ENCODE data around the gene ZNF74.
A peak's percentile ranks its signal among the peaks of the same experiment; 100 is the strongest.
"Not testable (repeated sequence)": the region's sequence is repeated elsewhere in the genome, so short reads cannot be mapped to it uniquely, and the experiment has no call there.

ZNF74 gene

GRCh38 chr22:20393705-20394476 is at the start of gene ZNF74:
Gene ZNF74 (plus strand): TSS chr22:20394151. CDS start chr22:20394629, 478 bp downstream.
- ATAC-seq = peak; percentile 96
- no peak for TF ChIP-seq ZC3H10 (CRISPR knock-in tag; IDR thresholded peaks at IDR 0.05)
- 0 out of 2 replicates have a peak, but pooled peaks have one; percentile 50 for TF ChIP-seq ESRRG (CRISPR knock-in tag; IDR thresholded peaks at IDR 0.05)
- no peak for TF ChIP-seq CSRNP3 (CRISPR knock-in tag; IDR thresholded peaks at IDR 0.05)

GRCh38 chr22:20346553-20346952 is 47.4 kb upstream of the ZNF74 start:
- ATAC-seq = not testable (repeated sequence)

GRCh38 chr22:20352536-20352935 is 41.4 kb upstream of the ZNF74 start:
- not testable (repeated sequence) for ATAC-seq

GRCh38 chr22:20354238-20354975 is 39.5 kb upstream of the ZNF74 start:
- no peak for ATAC-seq
- TF ChIP-seq TCF4 (CRISPR knock-in tag; IDR thresholded peaks at IDR 0.05; ENCODE audit: borderline replicate concordance) = no peak
- TF ChIP-seq BACH2 (CRISPR knock-in tag; IDR thresholded peaks at IDR 0.05; ENCODE audit: borderline replicate concordance) = no peak
- TF ChIP-seq GLIS3 (CRISPR knock-in tag; IDR thresholded peaks at IDR 0.05) = no peak
- no peak for TF ChIP-seq POU6F1 (CRISPR knock-in tag; IDR thresholded peaks at IDR 0.05; ENCODE audit: borderline replicate concordance, low read depth)
- TF ChIP-seq ISL1 (CRISPR knock-in tag; IDR thresholded peaks at IDR 0.05) = no peak
- no peak for TF ChIP-seq PPARA (CRISPR knock-in tag; IDR thresholded peaks at IDR 0.05; ENCODE audit: borderline replicate concordance)
- no peak for TF ChIP-seq ZNF565 (CRISPR knock-in tag; conservative IDR thresholded peaks at IDR 0.05; ENCODE audit: low read depth)
- TF ChIP-seq CSRNP3 (CRISPR knock-in tag; IDR thresholded peaks at IDR 0.05) = no peak

- ATAC-seq = not testable (repeated sequence)
Observed at GRCh38 chr22:20355939-20356636, 37.9 kb upstream of the ZNF74 start.

- ATAC-seq = not testable (repeated sequence)
Observed at GRCh38 chr22:20356906-20357305, 37.0 kb upstream of the ZNF74 start.

GRCh38 chr22:20357967-20358366 is 36.0 kb upstream of the ZNF74 start:
- ATAC-seq = not testable (repeated sequence)

GRCh38 chr22:20358503-20359239 is 35.3 kb upstream of the ZNF74 start:
- ATAC-seq = not testable (repeated sequence)

GRCh38 chr22:20360261-20360660 is 33.7 kb upstream of the ZNF74 start:
- not testable (repeated sequence) for ATAC-seq

GRCh38 chr22:20360866-20361751 is 32.8 kb upstream of the ZNF74 start:
- not testable (repeated sequence) for ATAC-seq

GRCh38 chr22:20361752-20362229 is 32.2 kb upstream of the ZNF74 start:
- ATAC-seq = not testable (repeated sequence)

GRCh38 chr22:20362403-20362802 is 31.5 kb upstream of the ZNF74 start:
- peak; percentile 36; the same call in 1 of the 3 replicates for ATAC-seq
